ENCODE measurements around the gene CFAP410. TPM values are rescaled to one million over a fixed set of nuclear protein-coding genes. Genes with fewer than 3 reads are reported as not detected.

The CFAP410 gene
- total RNA-seq, 3 donors from 2014 or later, result 22.0 to 33.0 (median 26.6) TPM

DNA sequence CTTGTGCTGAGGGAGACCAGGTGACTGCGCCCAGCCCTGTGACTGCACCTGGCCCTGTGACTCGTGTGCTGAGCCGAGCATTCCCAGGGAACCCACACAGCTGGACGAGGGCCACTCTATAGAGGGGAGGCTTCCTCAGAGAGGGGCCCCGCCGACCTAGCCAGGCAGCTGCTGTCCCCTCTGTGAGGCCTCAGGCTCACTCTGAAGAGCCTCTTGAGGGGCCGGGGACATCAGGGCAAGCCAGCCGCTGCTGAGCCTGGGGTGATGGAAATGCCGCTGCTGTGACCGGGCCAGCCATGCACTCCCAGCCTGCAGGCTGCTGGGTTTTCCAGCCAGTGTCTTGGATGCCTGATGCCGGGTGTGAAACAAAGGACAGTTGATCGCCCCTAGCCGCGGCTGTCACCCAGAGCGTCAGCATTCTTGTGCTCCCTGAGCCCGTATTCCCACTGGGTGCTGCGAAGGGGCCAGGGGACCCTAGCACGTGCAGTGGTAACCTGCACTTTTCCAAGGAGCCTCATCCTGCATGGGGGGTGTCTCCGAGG is 21.9 kb downstream of the CFAP410 start:
- no peak for ATAC-seq
- intact Hi-C loops (cut with DNase I, micrococcal nuclease), result no loop called here
- DNase-seq, result no peak
- Histone ChIP-seq H3K36me3 (ENCODE audit: low read depth) (peaks cover 16% of the 10 kb centered on the region), H3K9me3 (no peaks in the 10 kb centered on the region), H3K4me1 (ENCODE audit: low read depth) (no peaks in the 10 kb centered on the region), H3K4me3 (no peak overlapping the region)
- TF ChIP-seq, protein P1, sequence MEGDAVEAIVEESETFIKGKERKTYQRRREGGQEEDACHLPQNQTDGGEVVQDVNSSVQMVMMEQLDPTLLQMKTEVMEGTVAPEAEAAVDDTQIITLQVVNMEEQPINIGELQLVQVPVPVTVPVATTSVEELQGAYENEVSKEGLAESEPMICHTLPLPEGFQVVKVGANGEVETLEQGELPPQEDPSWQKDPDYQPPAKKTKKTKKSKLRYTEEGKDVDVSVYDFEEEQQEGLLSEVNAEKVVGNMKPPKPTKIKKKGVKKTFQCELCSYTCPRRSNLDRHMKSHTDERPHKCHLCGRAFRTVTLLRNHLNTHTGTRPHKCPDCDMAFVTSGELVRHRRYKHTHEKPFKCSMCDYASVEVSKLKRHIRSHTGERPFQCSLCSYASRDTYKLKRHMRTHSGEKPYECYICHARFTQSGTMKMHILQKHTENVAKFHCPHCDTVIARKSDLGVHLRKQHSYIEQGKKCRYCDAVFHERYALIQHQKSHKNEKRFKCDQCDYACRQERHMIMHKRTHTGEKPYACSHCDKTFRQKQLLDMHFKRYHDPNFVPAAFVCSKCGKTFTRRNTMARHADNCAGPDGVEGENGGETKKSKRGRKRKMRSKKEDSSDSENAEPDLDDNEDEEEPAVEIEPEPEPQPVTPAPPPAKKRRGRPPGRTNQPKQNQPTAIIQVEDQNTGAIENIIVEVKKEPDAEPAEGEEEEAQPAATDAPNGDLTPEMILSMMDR (IDR thresholded peaks at IDR 0.05), result no peak

DNA sequence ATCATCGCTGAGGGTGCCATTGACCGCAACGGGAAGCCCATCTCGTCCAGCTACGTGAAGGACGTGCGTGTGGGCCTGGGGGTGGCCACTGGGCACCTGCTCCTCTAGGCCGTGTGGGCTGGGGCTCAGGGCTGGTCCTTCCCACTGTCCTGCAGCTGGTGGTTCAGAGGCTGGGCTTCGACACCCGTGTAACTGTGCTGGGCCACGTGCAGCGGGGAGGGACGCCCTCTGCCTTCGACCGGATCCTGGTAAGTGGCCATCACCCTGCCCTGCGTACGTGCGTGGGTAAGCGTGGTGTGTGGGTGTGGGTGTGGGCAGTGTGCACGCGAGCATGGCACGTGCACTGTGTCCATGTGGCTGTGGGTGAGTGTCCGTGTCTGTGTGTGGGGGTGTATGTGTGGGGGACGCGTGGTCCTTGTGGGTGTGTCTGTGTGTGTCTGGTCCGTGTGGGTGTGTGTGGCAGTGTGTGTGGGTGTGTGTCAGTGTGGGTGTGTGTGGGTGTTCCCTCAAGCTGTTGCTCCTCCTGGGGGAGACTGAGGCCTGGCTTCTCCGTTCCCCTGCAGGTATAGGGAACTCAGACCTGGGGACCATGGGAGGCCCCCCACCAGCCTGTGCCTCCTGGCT is 22.8 kb downstream of the CFAP410 start:
- intact Hi-C loops (cut with DNase I, micrococcal nuclease), result no loop called here

DNA sequence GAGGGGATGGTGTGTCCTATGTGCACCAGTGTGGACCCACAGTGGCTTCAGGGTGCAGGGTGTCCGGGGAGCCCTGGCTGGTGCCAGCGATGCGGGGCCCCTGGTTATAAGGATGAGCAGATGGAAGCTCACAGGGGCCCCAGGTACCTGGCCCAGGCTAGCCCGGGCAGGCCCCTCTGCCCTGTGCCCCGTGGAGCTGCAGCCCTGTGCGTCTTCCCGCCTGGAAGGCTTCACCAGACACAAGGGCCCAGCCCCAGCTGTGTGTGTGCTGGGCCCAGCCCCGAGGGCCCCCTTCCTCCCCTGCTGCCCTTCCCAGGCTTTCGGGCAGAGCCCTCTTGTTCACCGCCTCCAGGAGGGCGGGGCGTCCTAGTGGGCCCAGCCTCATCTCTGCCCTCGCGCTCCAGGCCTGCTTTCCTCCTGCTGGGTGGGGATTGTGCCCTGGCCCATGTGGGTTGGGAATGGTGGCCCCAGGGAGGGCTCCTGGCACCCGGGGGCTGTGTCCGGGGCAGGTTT is 23.4 kb downstream of the CFAP410 start:
- TF ChIP-seq, protein P1 (IDR thresholded peaks at IDR 0.05), result no peak
- H3K4me1 ChIP-seq (ENCODE audit: low read depth), result no peaks in the 10 kb centered on the region
- DNase-seq, result no peak
- H3K4me3 ChIP-seq, result no peak overlapping the region
- H3K36me3 ChIP-seq (ENCODE audit: low read depth), result peaks cover 8% of the 10 kb centered on the region
- no peaks in the 10 kb centered on the region for H3K9me3 ChIP-seq
- intact Hi-C loops (cut with DNase I, micrococcal nuclease), result no loop called here
- no peak for ATAC-seq

More for the DNA sequence above, 22.8 kb downstream of the CFAP410 start:
- ATAC-seq (no peak), DNase-seq (no peak)
- Histone ChIP-seq H3K4me1 (ENCODE audit: low read depth) (no peaks in the 10 kb centered on the region), H3K36me3 (ENCODE audit: low read depth) (peaks cover 8% of the 10 kb centered on the region), H3K4me3 (no peak overlapping the region), H3K9me3 (no peaks in the 10 kb centered on the region)
- TF ChIP-seq, protein P1 (IDR thresholded peaks at IDR 0.05), result no peak

DNA sequence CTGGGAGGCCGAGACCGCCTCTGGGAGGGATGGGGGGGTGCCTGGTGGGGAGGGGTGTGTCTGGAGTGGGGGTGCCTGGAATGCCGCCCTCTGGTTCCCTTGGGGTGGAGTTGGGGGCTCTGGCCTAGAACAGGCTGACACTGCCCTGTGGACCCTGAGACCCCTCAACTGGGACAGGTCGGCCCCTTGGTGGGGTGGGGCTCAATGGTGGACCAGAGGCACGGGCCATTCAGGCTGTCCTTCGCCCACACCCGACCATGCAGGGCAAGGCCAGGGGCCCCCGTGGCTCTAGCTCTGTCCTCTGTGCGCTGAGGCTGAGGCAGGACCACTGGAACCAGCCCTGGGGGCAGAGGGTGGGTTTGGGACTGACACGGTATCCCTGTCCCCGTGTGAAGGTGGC is 24.6 kb downstream of the CFAP410 start:
- H3K36me3 ChIP-seq (ENCODE audit: low read depth), result peaks cover 8% of the 10 kb centered on the region
- intact Hi-C loops (cut with DNase I, micrococcal nuclease), result no loop called here
- ATAC-seq, result no peak

DNA sequence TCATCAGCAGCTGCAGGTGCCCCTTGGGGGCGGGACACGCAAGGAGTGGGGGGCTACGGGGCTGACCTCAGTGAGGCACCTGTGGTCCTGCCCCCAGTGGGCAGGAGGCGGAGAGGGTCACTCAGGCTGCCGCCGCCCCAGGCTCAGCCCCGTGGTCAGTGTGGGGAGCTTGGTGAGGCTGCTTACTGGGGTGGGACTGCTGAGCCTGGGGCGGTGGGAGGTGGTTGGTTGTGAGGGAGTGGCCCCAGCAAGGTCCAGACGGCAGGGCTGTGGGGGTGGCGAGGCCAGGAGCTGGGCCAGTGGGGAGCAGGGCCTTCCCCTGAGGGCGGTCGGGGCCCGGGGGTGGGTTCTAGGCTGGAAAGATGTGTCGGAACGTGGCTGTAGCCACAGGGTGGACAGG is 25.1 kb downstream of the CFAP410 start:
- H3K4me1 ChIP-seq (ENCODE audit: low read depth), result no peaks in the 10 kb centered on the region
- TF ChIP-seq, protein P1 (IDR thresholded peaks at IDR 0.05), result no peak
- no peak for DNase-seq
- peaks cover 8% of the 10 kb centered on the region for H3K36me3 ChIP-seq (ENCODE audit: low read depth)
- intact Hi-C loops (cut with DNase I, micrococcal nuclease), result no loop called here
- H3K9me3 ChIP-seq, result no peaks in the 10 kb centered on the region
- H3K4me3 ChIP-seq, result no peak overlapping the region
- ATAC-seq, result no peak

More for the DNA sequence above, 24.6 kb downstream of the CFAP410 start:
- DNase-seq, result no peak
- H3K9me3 ChIP-seq, result no peaks in the 10 kb centered on the region
- TF ChIP-seq, protein P1 (IDR thresholded peaks at IDR 0.05), result no peak
- H3K4me1 ChIP-seq (ENCODE audit: low read depth), result no peaks in the 10 kb centered on the region
- H3K4me3 ChIP-seq, result no peak overlapping the region

All from mucosa of descending colon (tissue), 3 donors.